Measurements from ENCODE around the gene VILL. TPM values are rescaled to one million over a fixed set of nuclear protein-coding genes. Genes with fewer than 3 reads are reported as not detected.

Gene VILL
- total and polyA plus RNA-seq, 2 donors (not counting 3 experiments of a cell fraction or from before 2014, with no cell fraction given) = 9.0 to 10.0 TPM

- H3K27me3 ChIP-seq (ENCODE audit: control insufficient read depth in 2 of 2, insufficient read depth in 2 of 2, low read length in 2 of 2) = no peaks in the 10 kb centered on the region
- H2AFZ ChIP-seq (ENCODE audit: low read depth, low read length) = no peak overlapping the region
- no peak for DNase-seq (ENCODE audit: low read depth, low spot score)
- no peaks in the 10 kb centered on the region for H4K20me1 ChIP-seq (replicated peaks; ENCODE audit: control insufficient read depth, extremely low read depth, insufficient read depth, low read length)
- dilution Hi-C loops (cut with MboI; ENCODE audit: extremely low pct_ligation_motif_present, low sequenced_read_pairs) (no loop called here), intact Hi-C loops (cut with micrococcal nuclease) (no loop called here)
- no peak overlapping the region for H3K4me2 ChIP-seq (ENCODE audit: insufficient read depth, low read length)
- CTCF ChIA-PET = interaction anchor here (0.6 kb wide), 1 partner anchor 8 kb away, joined by 3 read pairs; no protein-coding TSS in a partner anchor
- peaks cover 0 to 7% of the 10 kb centered on the region in 2 experiments for H3K36me3 ChIP-seq (ENCODE audit: control insufficient read depth in 2 of 2, extremely low read depth in 1 of 2, insufficient read depth in 2 of 2, low read length in 2 of 2)
- no peak overlapping the region for H3K27ac ChIP-seq (ENCODE audit: insufficient read depth, low read depth, low read length)
- H3K4me3 ChIP-seq (replicated peaks in 1 of 3; ENCODE audit: insufficient read depth in 1 of 3, low read depth in 1 of 3, low read length in 3 of 3) = no peak overlapping the region
- no peak for FAIRE-seq
- no peaks in the 10 kb centered on the region for H3K9me1 ChIP-seq (replicated peaks; ENCODE audit: control insufficient read depth, extremely low read depth, insufficient read depth, low read length)
- H3K4me1 ChIP-seq (ENCODE audit: control insufficient read depth, extremely low read depth, insufficient read depth, low read length) = no peaks in the 10 kb centered on the region
- no peaks in the 10 kb centered on the region for H3K79me2 ChIP-seq (ENCODE audit: control insufficient read depth, insufficient read depth, low read length)
- no peaks in the 10 kb centered on the region for H3K9me3 ChIP-seq (replicated peaks; ENCODE audit: control insufficient read depth, insufficient read depth, low read length)
- H3K9ac ChIP-seq (replicated peaks; ENCODE audit: extremely low read depth, insufficient read depth, low read length) = no peak overlapping the region
- TF ChIP-seq JUN (IDR thresholded peaks at IDR 0.05; ENCODE audit: borderline replicate concordance, insufficient read depth, insufficient read length, low read depth) (no peak), POLR2AphosphoS5 (IDR thresholded peaks at IDR 0.05; ENCODE audit: insufficient read depth, low read depth, low read length) (no peak), CTCF (IDR thresholded peaks at IDR 0.05; ENCODE audit: extremely low read depth in 1 of 2, insufficient read depth in 1 of 2, low read depth in 1 of 2, low read length in 2 of 2) (no peak), FOS (IDR thresholded peaks at IDR 0.05; ENCODE audit: borderline replicate concordance, insufficient read depth, low read length) (no peak), POLR2A (IDR thresholded peaks at IDR 0.05; ENCODE audit: low read depth, low read length) (no peak), MAX (IDR thresholded peaks at IDR 0.05; ENCODE audit: insufficient read depth, insufficient read length) (no peak), EZH2 (IDR thresholded peaks at IDR 0.05; ENCODE audit: borderline replicate concordance, low read depth, low read length, severe bottlenecking) (no peak)
- POLR2A ChIA-PET = no interaction called here
- BruUV-seq (replicated peaks) = no TSS peak
Observed at GRCh38 chr3:38015485-38015884, 24.9 kb downstream of the VILL start.
